Esophagus squamous epithelium (tissue), 5 donors: ENCODE measurements around the gene MROH2A. TPM values are rescaled to one million over a fixed set of nuclear protein-coding genes. Genes with fewer than 3 reads are reported as not detected.
"Not testable (repeated sequence)": the region's sequence is repeated elsewhere in the genome, so short reads cannot be mapped to it uniquely, and the experiment has no call there.

Experiments
- DNase-seq: peaks from one replicate; lab custom pipeline; 2025; lab: John Stamatoyannopoulos, UW
- H3K27ac ChIP-seq, 4 donors: fragments of 200-600 bp; sonication (generic); one replicate each; pipeline ENCODE4 v1.5.1; 2016 to 2019; ENCODE audit warnings: mild to moderate bottlenecking in 1 of 4
- H3K27me3 ChIP-seq, 4 donors: fragments of 200-600 bp; sonication (generic); 1 replicate in 3 of 4; 2 replicates in 1 of 4; pipeline versions ENCODE4 v1.5.1 to v1.6.0; 2017 to 2021; ENCODE audit warnings: antibody characterized with exemption in 1 of 4
- H3K36me3 ChIP-seq, 3 donors: fragments of 200-600 bp; sonication (generic); one replicate each; pipeline ENCODE4 v1.5.1; 2016 to 2019
- H3K4me1 ChIP-seq, 3 donors: fragments of 200-600 bp; sonication (generic); one replicate each; pipeline ENCODE4 v1.5.1; 2017 to 2019
- H3K4me3 ChIP-seq, 4 donors: fragments of 200-600 bp; sonication (generic); 1 replicate in 3 of 4; 2 replicates in 1 of 4; pipeline ENCODE4 v1.5.1; 2016 to 2019; ENCODE audit warnings: mild to moderate bottlenecking in 2 of 4, moderate library complexity in 1 of 4
- H3K9me3 ChIP-seq, 3 donors: fragments of 200-600 bp; sonication (generic); one replicate each; pipeline ENCODE4 v1.5.1; 2016 to 2019
- POLR2A ChIP-seq, 4 donors: fragments of 450-650 bp; IDR thresholded peaks; one replicate each; pipeline ENCODE4 v1.6.1; 2017; ENCODE audit warnings: antibody characterized with exemption in 4 of 4, mild to moderate bottlenecking in 4 of 4, moderate library complexity in 3 of 4
- WGBS, 2 donors: methylation state at CpG; one replicate each; pipeline ENCODE4 v1.1.5; 2018; 5-methylcytosine and 5-hydroxymethylcytosine counted together
- intact Hi-C: fragments of 100-400 bp; cut with DNase I; formaldehyde crosslinking; loops from one replicate; pipeline ENCODE4 v1.15.0; 2022
- total RNA-seq, 4 donors: library from RNA; depleted of rRNA; stranded (reverse); fragments of >200 nt; gene quantifications; one replicate each; pipeline ENCODE4 v1.1.0, GENCODE V29; 2016
- TF ChIP-seq, protein P1 (sequence below), 6 experiments: fragments of 450-650 bp in 4 of 6; fragments of 200-600 bp in 2 of 6; sonication (generic) in 2 of 6; IDR thresholded peaks; one replicate each; pipeline ENCODE4 v1.5.1; 2016 to 2019; ENCODE audit warnings: antibody characterized with exemption in 6 of 6, mild to moderate bottlenecking in 4 of 6, moderate library complexity in 4 of 6
- donor health status: DM: yes; HTN: yes; CAD: no.

The MROH2A gene
- total RNA-seq, 4 donors from 2014 or later, result under 0.01 to 2.1 (median 0.57) TPM

DNA sequence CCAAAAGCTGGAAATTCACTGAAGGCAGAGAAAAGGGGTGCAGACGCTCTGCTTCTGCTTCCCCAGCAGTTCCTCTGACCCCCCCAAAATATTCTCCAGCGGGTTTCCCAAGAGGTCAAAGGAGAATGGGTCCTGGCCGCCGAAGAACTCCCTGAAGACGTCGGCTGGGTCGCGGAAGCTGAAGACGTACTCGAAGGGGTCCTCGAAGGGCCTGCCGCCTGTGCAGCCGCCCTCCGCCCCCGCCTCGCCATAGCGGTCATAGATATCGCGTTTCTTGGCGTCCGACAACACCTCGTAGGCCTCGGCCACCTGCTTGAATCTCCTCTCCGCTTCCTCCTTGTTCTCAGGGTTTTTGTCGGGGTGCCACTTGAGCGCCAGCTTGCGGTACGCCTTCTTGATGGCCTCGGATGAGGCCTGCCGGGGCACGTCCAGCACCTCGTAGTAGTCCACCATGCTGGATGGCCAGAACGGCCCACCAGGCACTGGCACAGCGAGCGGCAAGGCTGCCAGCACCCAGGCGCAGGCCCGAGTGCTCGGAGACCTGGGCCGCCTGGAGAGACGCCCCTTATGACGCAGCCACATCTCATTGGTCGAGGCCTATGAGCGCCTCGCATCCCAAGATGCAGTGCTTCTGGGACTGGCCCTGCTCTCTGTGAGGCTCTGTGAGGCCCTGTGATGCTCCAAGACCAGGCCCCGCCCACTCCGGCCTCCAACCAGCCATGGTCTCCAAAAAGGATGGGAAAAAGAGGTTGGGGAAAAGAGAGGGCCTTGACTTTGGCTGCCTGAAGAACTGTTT, 34.5 kb upstream of the MROH2A start:
- H3K9me3 ChIP-seq, result no peaks in the 10 kb centered on the region
- H3K4me3 ChIP-seq, result no peak overlapping the region
- TF ChIP-seq POLR2A (IDR thresholded peaks at IDR 0.05), result no peak
- TF ChIP-seq, protein P1, sequence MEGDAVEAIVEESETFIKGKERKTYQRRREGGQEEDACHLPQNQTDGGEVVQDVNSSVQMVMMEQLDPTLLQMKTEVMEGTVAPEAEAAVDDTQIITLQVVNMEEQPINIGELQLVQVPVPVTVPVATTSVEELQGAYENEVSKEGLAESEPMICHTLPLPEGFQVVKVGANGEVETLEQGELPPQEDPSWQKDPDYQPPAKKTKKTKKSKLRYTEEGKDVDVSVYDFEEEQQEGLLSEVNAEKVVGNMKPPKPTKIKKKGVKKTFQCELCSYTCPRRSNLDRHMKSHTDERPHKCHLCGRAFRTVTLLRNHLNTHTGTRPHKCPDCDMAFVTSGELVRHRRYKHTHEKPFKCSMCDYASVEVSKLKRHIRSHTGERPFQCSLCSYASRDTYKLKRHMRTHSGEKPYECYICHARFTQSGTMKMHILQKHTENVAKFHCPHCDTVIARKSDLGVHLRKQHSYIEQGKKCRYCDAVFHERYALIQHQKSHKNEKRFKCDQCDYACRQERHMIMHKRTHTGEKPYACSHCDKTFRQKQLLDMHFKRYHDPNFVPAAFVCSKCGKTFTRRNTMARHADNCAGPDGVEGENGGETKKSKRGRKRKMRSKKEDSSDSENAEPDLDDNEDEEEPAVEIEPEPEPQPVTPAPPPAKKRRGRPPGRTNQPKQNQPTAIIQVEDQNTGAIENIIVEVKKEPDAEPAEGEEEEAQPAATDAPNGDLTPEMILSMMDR (IDR thresholded peaks at IDR 0.05), result no peak
- 96 to 97% methylated on average over 19 to 24 of the region's 46 CpGs for WGBS, 2 donors
- intact Hi-C loops, result no loop called here
- no peaks in the 10 kb centered on the region for H3K4me1 ChIP-seq
- no peaks in the 10 kb centered on the region for H3K27me3 ChIP-seq
- H3K36me3 ChIP-seq, result peaks cover 0 to 22% (median 0%) of the 10 kb centered on the region in 3 donors
- no peak overlapping the region for H3K27ac ChIP-seq
- DNase-seq, result no peak

- H3K4me1 ChIP-seq, result no peaks in the 10 kb centered on the region
- no peaks in the 10 kb centered on the region for H3K27me3 ChIP-seq
- peaks cover 0 to 22% (median 0%) of the 10 kb centered on the region in 3 donors for H3K36me3 ChIP-seq
- no peak for DNase-seq
- no peak overlapping the region for H3K27ac ChIP-seq
- intact Hi-C loops, result no loop called here
- H3K9me3 ChIP-seq, result no peaks in the 10 kb centered on the region
- TF ChIP-seq, protein P1 (IDR thresholded peaks at IDR 0.05), result no peak
- TF ChIP-seq POLR2A (IDR thresholded peaks at IDR 0.05), result no peak
- 65 to 72% methylated on average over 5 of the region's 5 CpGs for WGBS, 2 donors
- no peak overlapping the region for H3K4me3 ChIP-seq
Measured at GRCh38 chr2:233745073-233745755, 32.9 kb upstream of the MROH2A start.

DNA sequence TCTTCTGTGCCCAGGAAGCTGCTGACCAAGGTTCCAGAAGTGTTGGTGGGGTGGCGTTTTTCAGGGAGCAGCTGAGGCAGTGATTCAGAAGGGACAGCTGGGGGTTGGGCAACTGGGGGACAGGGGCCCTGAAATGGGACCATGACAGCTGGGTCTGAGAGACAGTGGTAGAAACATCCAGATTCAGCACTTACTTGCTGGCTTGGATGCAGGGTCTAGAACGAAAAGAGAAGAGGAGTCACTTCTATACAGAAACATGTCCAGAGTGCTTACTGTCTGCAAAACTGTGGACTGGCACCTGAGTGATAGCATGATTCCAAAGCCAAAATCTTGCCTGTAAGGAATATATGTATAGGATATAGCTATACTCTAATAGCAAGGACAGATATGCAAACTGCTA, 32.3 kb upstream of the MROH2A start:
- H3K9me3 ChIP-seq, intact Hi-C loops, DNase-seq, H3K4me1 ChIP-seq, H3K27ac ChIP-seq, H3K27me3 ChIP-seq, H3K4me3 ChIP-seq: not testable (repeated sequence)
- peaks cover 0 to 17% (median 0%) of the 10 kb centered on the region in 3 donors for H3K36me3 ChIP-seq
- 75 to 86% methylated on average over 2 of the region's 2 CpGs for WGBS, 2 donors

- Histone ChIP-seq H3K4me1 (no peaks in the 10 kb centered on the region), H3K27me3 (no peaks in the 10 kb centered on the region), H3K9me3 (no peaks in the 10 kb centered on the region), H3K4me3 (no peak overlapping the region), H3K27ac (no peak overlapping the region), H3K36me3 (peaks cover 0 to 8% (median 0%) of the 10 kb centered on the region in 3 donors)
- no peak for TF ChIP-seq POLR2A (IDR thresholded peaks at IDR 0.05)
- TF ChIP-seq, protein P1 (IDR thresholded peaks at IDR 0.05), result no peak
- intact Hi-C loops, result no loop called here
- WGBS, 2 donors, result 75 to 82% methylated on average over 8 to 10 of the region's 10 CpGs
- DNase-seq, result no peak
Measured at GRCh38 chr2:233746475-233747282, 31.5 kb upstream of the MROH2A start.

DNA sequence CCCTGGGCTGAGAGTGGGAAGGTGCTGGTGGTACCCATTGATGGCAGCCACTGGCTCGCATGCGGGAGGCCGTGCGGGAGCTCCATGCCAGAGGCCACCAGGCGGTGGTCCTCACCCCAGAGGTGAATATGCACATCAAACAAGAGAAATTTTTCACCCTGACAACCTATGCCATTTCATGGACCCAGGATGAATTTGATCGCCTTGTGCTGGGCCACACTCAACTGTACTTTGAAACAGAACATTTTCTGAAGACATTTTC, 30.9 kb upstream of the MROH2A start:
- intact Hi-C loops, result no loop called here
- 79 to 98% methylated on average over 6 of the region's 6 CpGs for WGBS, 2 donors

DNA sequence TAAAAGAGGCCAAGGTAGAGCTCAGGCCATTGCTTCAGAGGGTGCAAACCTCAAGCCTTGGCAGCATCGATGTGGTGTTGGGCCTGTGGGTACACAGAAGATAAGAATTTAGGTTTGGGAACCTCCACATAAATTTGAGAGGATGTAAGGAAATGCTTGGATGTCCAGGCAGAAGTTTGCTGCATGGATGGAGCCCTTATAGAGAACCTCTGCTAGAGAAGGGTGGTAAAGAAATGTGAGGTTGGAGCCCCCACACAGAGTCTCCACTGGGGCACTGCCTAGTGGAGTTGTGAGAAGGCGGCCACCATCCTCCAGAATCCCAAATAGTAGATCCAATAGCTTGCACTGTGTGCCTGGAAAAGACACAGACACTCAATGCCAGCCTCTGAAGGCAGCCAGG, 27.4 kb upstream of the MROH2A start:
- H3K9me3 ChIP-seq, H3K27ac ChIP-seq, H3K27me3 ChIP-seq, H3K4me3 ChIP-seq, H3K4me1 ChIP-seq, intact Hi-C loops, DNase-seq: not testable (repeated sequence)
- peaks cover 0 to 17% (median 0%) of the 10 kb centered on the region in 3 donors for H3K36me3 ChIP-seq
- WGBS, 2 donors, result 83 to 100% methylated on average over 1 to 2 of the region's 2 CpGs

More for the DNA sequence above, 30.9 kb upstream of the MROH2A start:
- Histone ChIP-seq H3K27ac (no peak overlapping the region), H3K4me3 (no peak overlapping the region), H3K9me3 (no peaks in the 10 kb centered on the region), H3K4me1 (no peaks in the 10 kb centered on the region), H3K27me3 (no peaks in the 10 kb centered on the region), H3K36me3 (peaks cover 0 to 7% (median 0%) of the 10 kb centered on the region in 3 donors)
- DNase-seq, result no peak
- no peak for TF ChIP-seq POLR2A (IDR thresholded peaks at IDR 0.05)
- TF ChIP-seq, protein P1 (IDR thresholded peaks at IDR 0.05), result no peak

DNA sequence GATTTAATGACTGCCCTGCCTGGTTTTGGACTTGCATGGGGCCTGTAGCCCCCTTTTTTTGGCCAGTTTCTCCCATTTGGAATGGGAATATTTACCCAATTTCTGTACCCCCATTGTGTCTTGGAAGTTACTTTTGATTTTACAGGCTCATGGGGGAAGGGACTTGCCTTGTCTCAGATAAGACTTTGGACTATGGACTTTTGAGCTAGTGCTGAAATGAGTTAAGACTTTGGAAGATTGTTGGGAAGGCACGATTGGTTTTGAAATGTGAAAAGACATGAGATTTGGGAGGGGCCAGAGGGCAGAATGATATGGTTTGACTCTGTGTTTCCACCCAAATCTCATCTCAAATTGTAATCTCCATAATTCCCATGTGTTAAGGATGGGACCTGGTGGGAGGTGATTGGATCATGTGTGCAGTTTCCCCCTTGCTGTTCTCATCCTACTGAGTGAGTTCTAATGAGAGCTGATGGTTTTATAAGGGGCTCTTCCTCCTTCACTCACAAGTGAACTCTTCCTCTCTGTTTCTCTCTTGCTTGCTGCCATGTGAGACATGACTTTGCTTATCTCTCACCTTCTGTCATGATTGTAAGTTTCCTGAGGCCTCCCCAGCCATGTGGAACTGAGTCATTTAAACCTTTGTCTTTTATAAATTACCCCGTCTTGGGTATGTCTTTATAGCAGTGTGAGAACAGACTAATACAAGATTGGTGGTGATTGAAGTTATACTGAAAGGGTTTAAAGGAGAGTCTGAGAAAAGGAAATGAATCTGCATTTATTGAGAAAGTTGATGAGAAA, 26.7 kb upstream of the MROH2A start:
- WGBS, 2 donors, result 59 to 74% methylated on average over 2 of the region's 2 CpGs
- H3K9me3 ChIP-seq, H3K27ac ChIP-seq, H3K4me1 ChIP-seq, H3K4me3 ChIP-seq, intact Hi-C loops, DNase-seq, H3K27me3 ChIP-seq: not testable (repeated sequence)
- peaks cover 0 to 17% (median 0%) of the 10 kb centered on the region in 3 donors for H3K36me3 ChIP-seq
